GF-D8 (cell line): Measurements from ENCODE around the gene PPFIA1.
A peak's percentile ranks its signal among the peaks of the same experiment; 100 is the strongest.

Experiments used
- DNase-seq: peaks from one replicate; lab custom pipeline; 2025; lab: John Stamatoyannopoulos, UW

PPFIA1 gene

GRCh38 chr11:70298243-70298915 is 27.9 kb downstream of the PPFIA1 start:
- DNase-seq: no peak

GRCh38 chr11:70299636-70300035 is 29.1 kb downstream of the PPFIA1 start:
- DNase-seq: no peak

- DNase-seq: no peak
Observed at GRCh38 chr11:70301191-70301590, 30.7 kb downstream of the PPFIA1 start.

- no peak for DNase-seq
Observed at GRCh38 chr11:70301721-70302418, 31.4 kb downstream of the PPFIA1 start.

- DNase-seq: no peak
Observed at GRCh38 chr11:70302419-70302752, 31.9 kb downstream of the PPFIA1 start.

- DNase-seq: no peak
Observed at GRCh38 chr11:70303070-70303469, 32.6 kb downstream of the PPFIA1 start.

- DNase-seq: no peak
Observed at GRCh38 chr11:70304208-70304603, 33.7 kb downstream of the PPFIA1 start.

GRCh38 chr11:70305501-70305900 is 35.0 kb downstream of the PPFIA1 start:
- DNase-seq: no peak

GRCh38 chr11:70306586-70307033 is 36.1 kb downstream of the PPFIA1 start:
- DNase-seq: no peak

- DNase-seq: no peak
Observed at GRCh38 chr11:70307176-70307575, 36.7 kb downstream of the PPFIA1 start.

GRCh38 chr11:70311616-70312015 is 41.1 kb downstream of the PPFIA1 start:
- no peak for DNase-seq

- DNase-seq: no peak
Observed at GRCh38 chr11:70312401-70313357, 42.2 kb downstream of the PPFIA1 start.

GRCh38 chr11:70313945-70314344 is 43.5 kb downstream of the PPFIA1 start:
- DNase-seq: no peak

- DNase-seq: peak; percentile 81
Observed at GRCh38 chr11:70314730-70315129, 44.2 kb downstream of the PPFIA1 start.

- peak; percentile 81 for DNase-seq
Observed at GRCh38 chr11:70315716-70316115, 45.2 kb downstream of the PPFIA1 start.

GRCh38 chr11:70317581-70318305 is 47.3 kb downstream of the PPFIA1 start:
- peak; percentile 23 for DNase-seq

- DNase-seq: no peak
Observed at GRCh38 chr11:70319396-70320076, 49.0 kb downstream of the PPFIA1 start.

GRCh38 chr11:70322666-70323065 is 52.2 kb downstream of the PPFIA1 start:
- DNase-seq: no peak

GRCh38 chr11:70323806-70324205 is 53.3 kb downstream of the PPFIA1 start:
- no peak for DNase-seq

GRCh38 chr11:70324376-70325115 is 54.1 kb downstream of the PPFIA1 start:
- no peak for DNase-seq

- no peak for DNase-seq
Observed at GRCh38 chr11:70325824-70326223, 55.3 kb downstream of the PPFIA1 start.
